Spinal cord (tissue), 10 donors: Measurements from ENCODE around the gene STK17B. TPM values are rescaled to one million over a fixed set of nuclear protein-coding genes. Genes with fewer than 3 reads are reported as not detected.

Experiments
- DNase-seq, 6 donors: peaks; one replicate each; pipeline versions ENCODE4 v3.0.0 to v3.0.0-alpha.2; 2013 to 2015; ENCODE audit warnings: low spot score in 6 of 6, low read depth in 4 of 6
- H3K27ac ChIP-seq: one replicate; pipeline ENCODE4 v1.5.1; 2013; ENCODE audit warnings: low read depth, low read length, control low read depth
- H3K27me3 ChIP-seq: one replicate; pipeline ENCODE4 v1.6.1; 2013; ENCODE audit warnings: low read length; ENCODE audit not compliant: control insufficient read depth, insufficient read depth
- H3K36me3 ChIP-seq: one replicate; pipeline ENCODE4 v1.6.1; 2013; ENCODE audit warnings: low read length; ENCODE audit not compliant: control insufficient read depth, insufficient read depth
- H3K4me1 ChIP-seq: one replicate; pipeline ENCODE4 v1.6.1; 2013; ENCODE audit warnings: low read length; ENCODE audit not compliant: control insufficient read depth, insufficient read depth
- H3K4me3 ChIP-seq: one replicate; pipeline ENCODE4 v1.5.1; 2013; ENCODE audit warnings: low read depth, low read length, control low read depth
- H3K9me3 ChIP-seq: one replicate; pipeline ENCODE4 v1.6.1; 2013; ENCODE audit warnings: low read length; ENCODE audit not compliant: control insufficient read depth, insufficient read depth
- WGBS: methylation state at CpG from one replicate; pipeline ENCODE4 v1.1.5; 2013; ENCODE audit warnings: missing lambda C conversion rate; ENCODE audit not compliant: insufficient coverage; 5-methylcytosine and 5-hydroxymethylcytosine counted together
- polyA plus RNA-seq, 2 donors: library from polyadenylated mRNA; unstranded; fragments of 120-200 nt; gene quantifications; one replicate each; pipeline ENCODE4 v1.2.1, GENCODE V29; 2013; ENCODE audit not compliant: insufficient read length in 2 of 2
- total RNA-seq, 2 donors: library from RNA; depleted of rRNA in 1 of 2; stranded (reverse); fragments of 120-200 nt in 1 of 2; fragments of >200 nt in 1 of 2; gene quantifications; one replicate each; pipeline versions ENCODE4 v1.2.3 to v1.2.4, GENCODE V29; 2013 to 2014
- donor health status: healthy.

STK17B gene
- total and polyA plus RNA-seq, 4 donors: 8.1 to 29.4 (median 10.7) TPM

DNA sequence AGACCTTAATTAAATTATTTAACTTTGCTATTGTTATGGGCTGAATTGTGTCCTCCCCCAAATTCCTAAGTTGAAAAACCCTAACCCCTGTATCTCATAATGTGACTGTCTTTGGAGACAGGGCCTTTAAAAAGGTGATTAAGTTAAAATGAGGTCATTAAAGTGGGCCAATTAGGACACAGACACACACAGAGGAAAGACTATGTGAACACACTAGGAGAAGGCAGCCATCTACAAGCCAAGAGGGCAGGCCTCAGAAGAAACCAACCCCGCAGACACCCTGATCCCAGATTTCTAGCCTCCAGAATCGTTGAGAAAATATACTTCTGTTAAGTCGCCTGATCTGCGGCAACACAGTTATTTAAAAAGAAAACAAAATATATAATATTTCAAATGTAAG is 6.4 kb downstream of the STK17B start:
- no CpG with 5 or more reads among the region's 4 CpGs for WGBS

GRCh38 chr2:196163285-196163684 is 8.1 kb downstream of the STK17B start:
- Histone ChIP-seq H3K4me1 (no peaks in the 10 kb centered on the region), H3K27ac (no peak overlapping the region), H3K9me3 (no peaks in the 10 kb centered on the region), H3K4me3 (no peak overlapping the region), H3K36me3 (peaks cover 2% of the 10 kb centered on the region), H3K27me3 (peaks cover 2% of the 10 kb centered on the region)
- no peak for DNase-seq
- no CpG with 5 or more reads among the region's 4 CpGs for WGBS

More for the DNA sequence above, 6.4 kb downstream of the STK17B start:
- no peak for DNase-seq
- Histone ChIP-seq H3K36me3 (peaks cover 2% of the 10 kb centered on the region), H3K9me3 (no peaks in the 10 kb centered on the region), H3K4me1 (peaks cover 5% of the 10 kb centered on the region), H3K27me3 (peaks cover 2% of the 10 kb centered on the region), H3K27ac (no peak overlapping the region), H3K4me3 (no peak overlapping the region)

GRCh38 chr2:196162586-196163175 is 8.7 kb downstream of the STK17B start:
- Histone ChIP-seq H3K9me3 (no peaks in the 10 kb centered on the region), H3K27me3 (no peaks in the 10 kb centered on the region), H3K36me3 (peaks cover 2% of the 10 kb centered on the region), H3K4me1 (no peaks in the 10 kb centered on the region), H3K27ac (no peak overlapping the region), H3K4me3 (no peak overlapping the region)
- DNase-seq: no peak
- WGBS: 100% methylated on average over 2 of the region's 6 CpGs

GRCh38 chr2:196160946-196161345 is 10.4 kb downstream of the STK17B start:
- no CpG with 5 or more reads among the region's 4 CpGs for WGBS
- Histone ChIP-seq H3K9me3 (no peaks in the 10 kb centered on the region), H3K4me3 (no peak overlapping the region), H3K36me3 (peaks cover 2% of the 10 kb centered on the region), H3K27ac (no peak overlapping the region), H3K27me3 (no peaks in the 10 kb centered on the region), H3K4me1 (no peaks in the 10 kb centered on the region)
- DNase-seq: no peak

DNA sequence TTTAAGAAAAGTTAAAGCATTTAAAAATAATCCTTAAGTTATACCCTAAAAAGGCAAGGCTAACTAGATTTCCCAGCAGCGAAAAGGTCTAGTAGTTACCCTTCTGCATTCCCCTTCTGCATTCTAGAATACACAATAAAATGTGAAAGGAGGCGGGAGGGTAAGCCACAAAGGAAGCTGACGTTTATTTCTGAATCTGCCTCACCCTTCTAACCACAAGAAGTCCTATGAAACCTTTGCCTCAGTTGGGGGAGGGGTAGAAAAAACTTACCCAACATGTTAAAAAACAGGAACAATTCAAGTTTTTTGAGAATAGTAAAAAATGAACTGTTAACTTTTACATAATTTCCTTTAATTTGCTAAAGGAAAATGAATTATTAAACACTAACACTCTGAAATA is 11.3 kb downstream of the STK17B start:
- Histone ChIP-seq H3K27ac (no peak overlapping the region), H3K4me3 (no peak overlapping the region), H3K9me3 (no peaks in the 10 kb centered on the region), H3K4me1 (no peaks in the 10 kb centered on the region), H3K36me3 (peaks cover 2% of the 10 kb centered on the region), H3K27me3 (no peaks in the 10 kb centered on the region)
- peak in 1 of 6 donors; percentile 24 for DNase-seq
- no CpG with 5 or more reads among the region's 3 CpGs for WGBS

GRCh38 chr2:196159221-196159892 is 12.0 kb downstream of the STK17B start:
- DNase-seq: no peak
- H3K4me1 ChIP-seq: no peaks in the 10 kb centered on the region
- no peaks in the 10 kb centered on the region for H3K27me3 ChIP-seq
- 93% methylated on average over 3 of the region's 5 CpGs for WGBS
- no peak overlapping the region for H3K27ac ChIP-seq
- H3K36me3 ChIP-seq: peaks cover 2% of the 10 kb centered on the region
- H3K4me3 ChIP-seq: no peak overlapping the region
- no peaks in the 10 kb centered on the region for H3K9me3 ChIP-seq

DNA sequence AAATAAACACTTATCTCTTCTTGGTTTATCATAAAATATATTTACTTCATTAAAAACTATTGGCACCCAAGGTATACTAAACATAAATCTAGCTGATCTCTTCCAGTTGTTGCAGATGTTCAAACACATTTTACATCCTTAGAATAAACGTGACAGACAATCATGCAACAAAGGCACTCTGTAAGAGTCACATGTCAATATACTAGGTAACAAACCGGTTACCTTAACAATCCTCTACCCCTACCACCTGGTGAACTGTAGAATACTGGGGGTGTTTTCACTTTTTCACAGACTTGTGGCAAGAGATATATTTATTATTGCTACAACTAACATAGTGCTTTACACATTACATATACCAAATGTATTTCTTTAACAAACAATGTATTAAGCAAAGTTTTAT is 15.8 kb downstream of the STK17B start:
- no peaks in the 10 kb centered on the region for H3K36me3 ChIP-seq
- no peak for DNase-seq
- H3K4me3 ChIP-seq: no peak overlapping the region
- WGBS: no CpG with 5 or more reads among the region's 2 CpGs
- H3K9me3 ChIP-seq: no peaks in the 10 kb centered on the region
- H3K4me1 ChIP-seq: no peaks in the 10 kb centered on the region
- no peaks in the 10 kb centered on the region for H3K27me3 ChIP-seq
- no peak overlapping the region for H3K27ac ChIP-seq

DNA sequence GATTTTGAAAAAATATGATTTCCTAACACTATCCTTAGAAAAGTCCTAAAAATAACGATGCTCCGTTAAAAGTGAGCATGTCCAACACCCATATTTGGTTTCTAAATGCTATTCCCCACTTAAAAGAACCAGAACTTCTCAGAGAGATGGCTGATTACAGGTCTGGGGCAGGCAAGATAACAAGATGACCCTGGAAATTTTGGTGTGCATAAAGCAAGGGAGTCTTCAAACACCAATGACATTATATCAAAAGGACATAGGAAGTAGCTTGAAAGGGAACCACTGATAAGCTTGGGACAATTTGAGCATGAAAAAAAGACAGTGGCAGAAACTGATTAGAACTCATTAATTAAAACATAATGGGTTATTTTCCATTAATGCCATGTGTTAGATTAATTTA is 17.9 kb downstream of the STK17B start:
- no peak for DNase-seq
- Histone ChIP-seq H3K9me3 (no peaks in the 10 kb centered on the region), H3K4me1 (no peaks in the 10 kb centered on the region), H3K27ac (no peak overlapping the region), H3K27me3 (no peaks in the 10 kb centered on the region), H3K4me3 (no peak overlapping the region), H3K36me3 (no peaks in the 10 kb centered on the region)
- WGBS: no CpG with 5 or more reads among the region's 2 CpGs

GRCh38 chr2:196149948-196150347 is 21.4 kb downstream of the STK17B start:
- Histone ChIP-seq H3K27me3 (no peaks in the 10 kb centered on the region), H3K27ac (no peak overlapping the region)
- WGBS: 100% methylated on average over 1 of the region's 3 CpGs

DNA sequence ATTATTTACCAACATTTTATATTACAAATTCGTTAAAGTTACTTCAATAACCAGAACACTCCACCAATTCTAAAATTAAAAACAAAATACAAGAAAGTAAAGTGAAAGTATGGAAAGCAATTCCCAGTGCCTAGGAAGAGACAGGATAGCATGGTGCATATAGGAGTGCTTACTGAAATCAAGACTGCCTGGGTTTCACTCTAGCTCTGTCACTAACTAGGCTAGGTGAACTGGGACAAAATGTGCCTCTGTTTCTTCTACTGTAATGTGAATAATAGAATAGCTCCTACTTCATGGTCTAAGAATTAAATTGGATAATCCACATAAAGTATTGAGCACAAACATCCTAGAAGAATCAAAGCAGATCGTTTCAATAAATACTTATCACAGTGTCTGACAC is 22.6 kb downstream of the STK17B start:
- no peak overlapping the region for H3K4me3 ChIP-seq
- H3K4me1 ChIP-seq: no peaks in the 10 kb centered on the region
- no peak for DNase-seq
- no peaks in the 10 kb centered on the region for H3K9me3 ChIP-seq
- no peaks in the 10 kb centered on the region for H3K27me3 ChIP-seq
- no peak overlapping the region for H3K27ac ChIP-seq
- H3K36me3 ChIP-seq: no peaks in the 10 kb centered on the region
- 100% methylated on average over 1 of the region's 2 CpGs for WGBS

More at GRCh38 chr2:196149948-196150347, 21.4 kb downstream of the STK17B start:
- DNase-seq: no peak
- Histone ChIP-seq H3K9me3 (no peaks in the 10 kb centered on the region), H3K4me1 (no peaks in the 10 kb centered on the region), H3K4me3 (no peak overlapping the region), H3K36me3 (no peaks in the 10 kb centered on the region)
